Measurements from ENCODE around the gene DIDO1. TPM values are rescaled to one million over a fixed set of nuclear protein-coding genes. Genes with fewer than 3 reads are reported as not detected.

DIDO1 gene
- total and polyA plus RNA-seq, 2 of the 13 experiments (the other 11 are each of a cell fraction or from before 2014, with no cell fraction given), result 75.0 to 75.1 TPM

DNA sequence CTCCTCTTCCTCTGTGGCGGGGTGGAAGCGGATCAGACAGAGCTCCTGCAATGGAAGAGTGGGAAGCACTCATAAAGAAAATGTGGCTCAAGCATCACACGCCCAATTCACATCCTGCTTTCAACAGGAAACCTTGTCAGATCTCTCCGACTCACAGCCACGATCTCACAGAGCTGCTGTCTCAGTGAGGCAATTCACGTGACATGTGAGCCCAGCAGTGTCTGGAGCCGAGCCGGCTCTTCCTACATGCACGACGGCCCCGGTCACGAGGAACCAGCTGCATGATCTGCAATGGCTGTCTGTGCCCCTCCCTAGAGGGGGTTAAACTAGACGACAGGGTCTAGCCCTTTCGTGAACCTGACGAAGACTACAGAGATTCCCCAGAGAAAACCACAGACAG is 35.2 kb downstream of the DIDO1 start:
- Histone ChIP-seq H2AFZ (ENCODE audit: low read length) (no peak overlapping the region), H3K9me3 (ENCODE audit: low read length) (no peaks in the 10 kb centered on the region), H3K9ac (ENCODE audit: insufficient read depth, low read depth, low read length) (no peak overlapping the region), H3K4me2 (ENCODE audit: low read depth, low read length) (no peak overlapping the region), H3K79me2 (ENCODE audit: insufficient read depth, low read length) (no peaks in the 10 kb centered on the region), H3K27ac (ENCODE audit: extremely low read length, insufficient read depth, low read length) (no peak overlapping the region), H3K4me1 (ENCODE audit: insufficient read depth, low read length) (peaks cover 15% of the 10 kb centered on the region), H4K20me1 (ENCODE audit: insufficient read depth, low read length) (no peaks in the 10 kb centered on the region), H3K36me3 (replicated peaks in 1 of 2; ENCODE audit: control insufficient read depth in 1 of 2, insufficient read depth in 2 of 2, low read length in 2 of 2) (peaks cover 53 to 90% of the 10 kb centered on the region in 2 experiments), H3K4me3 (replicated peaks in 1 of 3; ENCODE audit: insufficient read depth in 1 of 3, low read depth in 2 of 3, low read length in 3 of 3) (no peak overlapping the region), H3K27me3 (ENCODE audit: control insufficient read depth in 1 of 2, insufficient read depth in 2 of 2, low read length in 2 of 2) (no peaks in the 10 kb centered on the region)
- FAIRE-seq (no peak), ATAC-seq (no peak), DNase-seq (ENCODE audit: low spot score) (no peak)
- in situ Hi-C loops (cut with HindIII; ENCODE audit: extremely low pct_ligation_motif_present, low pct_unique_long_range_greater_than_20kb), result no loop called here
- no TSS peak for BruUV-seq (replicated peaks)
- ChIA-PET CTCF (ENCODE audit: low intra/inter-chr PET ratio, low total read pairs) (no interaction called here), POLR2A (no interaction called here)
- intact Hi-C loops (cut with micrococcal nuclease; ENCODE audit: unreplicated experiment), result no loop called here
- 93% methylated on average over 15 of the region's 15 CpGs for WGBS (ENCODE audit: low lambda C conversion rate)
- TF ChIP-seq PHF5A (CRISPR knock-in tag; IDR thresholded peaks at IDR 0.05; ENCODE audit: low read depth, unreplicated experiment) (no peak), ZBTB8A (CRISPR knock-in tag; IDR thresholded peaks at IDR 0.05; ENCODE audit: borderline replicate concordance, low read depth) (no peak), MYC (CRISPR knock-in tag; IDR thresholded peaks at IDR 0.05; ENCODE audit: borderline replicate concordance) (no peak), EED (CRISPR knock-in tag; IDR thresholded peaks at IDR 0.05) (0 out of 2 replicates have a peak, but pooled peaks have one; percentile 32), ZNF563 (CRISPR knock-in tag; IDR thresholded peaks at IDR 0.05) (no peak), EHMT2 (IDR thresholded peaks at IDR 0.05; ENCODE audit: borderline replicate concordance, low read depth, low read length) (no peak), MTA3 (CRISPR knock-in tag; IDR thresholded peaks at IDR 0.05) (no peak), NR2C2 (CRISPR knock-in tag; IDR thresholded peaks at IDR 0.05; ENCODE audit: borderline replicate concordance) (no peak)
- TF ChIP-seq, protein P1, sequence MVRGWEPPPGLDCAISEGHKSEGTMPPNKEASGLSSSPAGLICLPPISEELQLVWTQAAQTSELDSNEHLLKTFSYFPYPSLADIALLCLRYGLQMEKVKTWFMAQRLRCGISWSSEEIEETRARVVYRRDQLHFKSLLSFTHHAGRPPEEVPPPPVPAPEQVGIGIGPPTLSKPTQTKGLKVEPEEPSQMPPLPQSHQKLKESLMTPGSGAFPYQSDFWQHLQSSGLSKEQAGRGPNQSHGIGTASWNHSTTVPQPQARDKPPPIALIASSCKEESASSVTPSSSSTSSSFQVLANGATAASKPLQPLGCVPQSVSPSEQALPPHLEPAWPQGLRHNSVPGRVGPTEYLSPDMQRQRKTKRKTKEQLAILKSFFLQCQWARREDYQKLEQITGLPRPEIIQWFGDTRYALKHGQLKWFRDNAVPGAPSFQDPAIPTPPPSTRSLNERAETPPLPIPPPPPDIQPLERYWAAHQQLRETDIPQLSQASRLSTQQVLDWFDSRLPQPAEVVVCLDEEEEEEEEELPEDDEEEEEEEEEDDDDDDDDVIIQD (CRISPR knock-in tag; IDR thresholded peaks at IDR 0.05; ENCODE audit: low read depth), result no peak
- TF ChIP-seq, protein P2, sequence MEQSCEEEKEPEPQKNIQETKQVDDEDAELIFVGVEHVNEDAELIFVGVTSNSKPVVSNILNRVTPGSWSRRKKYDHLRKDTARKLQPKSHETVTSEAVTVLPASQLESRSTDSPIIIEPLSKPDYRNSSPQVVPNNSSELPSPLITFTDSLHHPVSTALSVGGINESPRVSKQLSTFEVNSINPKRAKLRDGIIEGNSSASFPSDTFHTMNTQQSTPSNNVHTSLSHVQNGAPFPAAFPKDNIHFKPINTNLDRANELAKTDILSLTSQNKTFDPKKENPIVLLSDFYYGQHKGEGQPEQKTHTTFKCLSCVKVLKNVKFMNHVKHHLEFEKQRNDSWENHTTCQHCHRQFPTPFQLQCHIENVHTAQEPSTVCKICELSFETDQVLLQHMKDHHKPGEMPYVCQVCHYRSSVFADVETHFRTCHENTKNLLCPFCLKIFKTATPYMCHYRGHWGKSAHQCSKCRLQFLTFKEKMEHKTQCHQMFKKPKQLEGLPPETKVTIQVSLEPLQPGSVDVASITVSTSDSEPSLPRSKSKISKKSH (CRISPR knock-in tag; IDR thresholded peaks at IDR 0.05; ENCODE audit: borderline replicate concordance), result 0 out of 2 replicates have a peak, but pooled peaks have one; percentile 32
- TF ChIP-seq, protein P3, sequence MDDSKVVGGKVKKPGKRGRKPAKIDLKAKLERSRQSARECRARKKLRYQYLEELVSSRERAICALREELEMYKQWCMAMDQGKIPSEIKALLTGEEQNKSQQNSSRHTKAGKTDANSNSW (CRISPR knock-in tag; IDR thresholded peaks at IDR 0.05; ENCODE audit: borderline replicate concordance), result no peak
- TF ChIP-seq, protein P4, sequence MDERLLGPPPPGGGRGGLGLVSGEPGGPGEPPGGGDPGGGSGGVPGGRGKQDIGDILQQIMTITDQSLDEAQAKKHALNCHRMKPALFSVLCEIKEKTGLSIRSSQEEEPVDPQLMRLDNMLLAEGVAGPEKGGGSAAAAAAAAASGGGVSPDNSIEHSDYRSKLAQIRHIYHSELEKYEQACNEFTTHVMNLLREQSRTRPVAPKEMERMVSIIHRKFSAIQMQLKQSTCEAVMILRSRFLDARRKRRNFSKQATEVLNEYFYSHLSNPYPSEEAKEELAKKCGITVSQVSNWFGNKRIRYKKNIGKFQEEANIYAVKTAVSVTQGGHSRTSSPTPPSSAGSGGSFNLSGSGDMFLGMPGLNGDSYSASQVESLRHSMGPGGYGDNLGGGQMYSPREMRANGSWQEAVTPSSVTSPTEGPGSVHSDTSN (CRISPR knock-in tag; IDR thresholded peaks at IDR 0.05), result no peak
- TF ChIP-seq, protein P5, sequence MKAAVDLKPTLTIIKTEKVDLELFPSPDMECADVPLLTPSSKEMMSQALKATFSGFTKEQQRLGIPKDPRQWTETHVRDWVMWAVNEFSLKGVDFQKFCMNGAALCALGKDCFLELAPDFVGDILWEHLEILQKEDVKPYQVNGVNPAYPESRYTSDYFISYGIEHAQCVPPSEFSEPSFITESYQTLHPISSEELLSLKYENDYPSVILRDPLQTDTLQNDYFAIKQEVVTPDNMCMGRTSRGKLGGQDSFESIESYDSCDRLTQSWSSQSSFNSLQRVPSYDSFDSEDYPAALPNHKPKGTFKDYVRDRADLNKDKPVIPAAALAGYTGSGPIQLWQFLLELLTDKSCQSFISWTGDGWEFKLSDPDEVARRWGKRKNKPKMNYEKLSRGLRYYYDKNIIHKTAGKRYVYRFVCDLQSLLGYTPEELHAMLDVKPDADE (CRISPR knock-in tag; IDR thresholded peaks at IDR 0.05), result no peak
- TF ChIP-seq, protein P6, sequence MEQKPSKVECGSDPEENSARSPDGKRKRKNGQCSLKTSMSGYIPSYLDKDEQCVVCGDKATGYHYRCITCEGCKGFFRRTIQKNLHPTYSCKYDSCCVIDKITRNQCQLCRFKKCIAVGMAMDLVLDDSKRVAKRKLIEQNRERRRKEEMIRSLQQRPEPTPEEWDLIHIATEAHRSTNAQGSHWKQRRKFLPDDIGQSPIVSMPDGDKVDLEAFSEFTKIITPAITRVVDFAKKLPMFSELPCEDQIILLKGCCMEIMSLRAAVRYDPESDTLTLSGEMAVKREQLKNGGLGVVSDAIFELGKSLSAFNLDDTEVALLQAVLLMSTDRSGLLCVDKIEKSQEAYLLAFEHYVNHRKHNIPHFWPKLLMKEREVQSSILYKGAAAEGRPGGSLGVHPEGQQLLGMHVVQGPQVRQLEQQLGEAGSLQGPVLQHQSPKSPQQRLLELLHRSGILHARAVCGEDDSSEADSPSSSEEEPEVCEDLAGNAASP (CRISPR knock-in tag; IDR thresholded peaks at IDR 0.05; ENCODE audit: borderline replicate concordance), result no peak

Measured in HepG2 (cell line).